Vagina (tissue), 2 donors: ENCODE data around the gene XIST.

Source experiments
- POLR2A ChIP-seq, 2 donors: fragments of 450-650 bp; IDR thresholded peaks; one replicate each; pipeline ENCODE4 v1.6.1; 2017; ENCODE audit warnings: antibody characterized with exemption in 2 of 2, mild to moderate bottlenecking in 2 of 2, moderate library complexity in 2 of 2
- POLR2AphosphoS5 ChIP-seq, 2 donors: sonication (generic); formaldehyde crosslinking; IDR thresholded peaks; one replicate each; pipeline ENCODE4 v1.9.0; 2017; ENCODE audit warnings: antibody characterized with exemption in 2 of 2, mild to moderate bottlenecking in 2 of 2, low read depth in 1 of 2; ENCODE audit not compliant: insufficient read depth in 1 of 2
- TF ChIP-seq, protein P1 (sequence below), 3 experiments: fragments of 450-650 bp in 2 of 3; fragments of 200-600 bp in 1 of 3; sonication (generic) in 1 of 3; IDR thresholded peaks; one replicate each; pipeline ENCODE4 v1.5.1; 2017 to 2019; ENCODE audit warnings: antibody characterized with exemption in 3 of 3, mild to moderate bottlenecking in 2 of 3, moderate library complexity in 2 of 3

DNA sequence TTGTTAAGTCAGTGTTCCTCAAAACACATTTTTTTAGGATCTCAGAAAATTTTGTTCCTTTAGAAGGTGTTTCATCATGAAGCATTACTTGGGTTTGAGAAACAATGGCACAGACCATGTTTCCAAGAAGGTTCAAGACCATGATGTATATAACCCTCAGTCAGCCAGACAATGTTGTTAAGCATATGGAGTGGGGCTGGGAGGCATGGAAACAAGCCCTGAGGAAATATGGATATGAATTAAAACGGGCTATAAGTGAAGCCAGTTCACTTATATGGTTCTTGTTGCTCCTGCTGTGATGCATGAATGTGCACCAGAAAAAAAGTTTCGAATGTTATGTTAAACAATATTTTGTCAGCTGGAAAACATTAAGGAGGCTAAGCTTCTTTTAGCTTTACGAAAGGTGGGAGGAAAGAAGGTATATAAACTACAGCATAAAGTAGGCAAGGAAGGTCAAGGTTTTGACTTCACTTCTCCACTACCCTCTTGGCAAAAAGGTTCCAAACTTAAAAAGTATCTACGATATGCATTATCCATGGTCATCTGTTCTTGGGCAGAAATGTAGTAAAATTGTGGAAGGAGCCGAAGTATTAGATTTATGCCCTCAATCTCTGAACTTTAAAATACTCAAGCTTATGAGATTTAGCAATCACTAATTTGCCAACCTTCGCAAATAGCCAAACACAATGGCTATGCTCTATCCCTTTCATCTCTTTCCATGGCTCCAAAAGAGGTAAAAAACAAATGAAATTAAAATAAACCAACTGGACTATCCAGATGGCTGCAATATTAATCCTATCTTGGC lies 12.2 kb downstream of the XIST start:
- TF ChIP-seq, protein P1, sequence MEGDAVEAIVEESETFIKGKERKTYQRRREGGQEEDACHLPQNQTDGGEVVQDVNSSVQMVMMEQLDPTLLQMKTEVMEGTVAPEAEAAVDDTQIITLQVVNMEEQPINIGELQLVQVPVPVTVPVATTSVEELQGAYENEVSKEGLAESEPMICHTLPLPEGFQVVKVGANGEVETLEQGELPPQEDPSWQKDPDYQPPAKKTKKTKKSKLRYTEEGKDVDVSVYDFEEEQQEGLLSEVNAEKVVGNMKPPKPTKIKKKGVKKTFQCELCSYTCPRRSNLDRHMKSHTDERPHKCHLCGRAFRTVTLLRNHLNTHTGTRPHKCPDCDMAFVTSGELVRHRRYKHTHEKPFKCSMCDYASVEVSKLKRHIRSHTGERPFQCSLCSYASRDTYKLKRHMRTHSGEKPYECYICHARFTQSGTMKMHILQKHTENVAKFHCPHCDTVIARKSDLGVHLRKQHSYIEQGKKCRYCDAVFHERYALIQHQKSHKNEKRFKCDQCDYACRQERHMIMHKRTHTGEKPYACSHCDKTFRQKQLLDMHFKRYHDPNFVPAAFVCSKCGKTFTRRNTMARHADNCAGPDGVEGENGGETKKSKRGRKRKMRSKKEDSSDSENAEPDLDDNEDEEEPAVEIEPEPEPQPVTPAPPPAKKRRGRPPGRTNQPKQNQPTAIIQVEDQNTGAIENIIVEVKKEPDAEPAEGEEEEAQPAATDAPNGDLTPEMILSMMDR (IDR thresholded peaks at IDR 0.05), result no peak
- TF ChIP-seq POLR2AphosphoS5 (IDR thresholded peaks at IDR 0.05; ENCODE audit: insufficient read depth in 1 of 2, low read depth in 1 of 2), result no peak
- no peak for TF ChIP-seq POLR2A (IDR thresholded peaks at IDR 0.05)
